ENCODE results near the gene CTSD.

Gene CTSD

GRCh38 chr11:1768141-1768469 lies 4.4 kb upstream of the CTSD start:
- DNase-seq, result no peak

GRCh38 chr11:1767399-1768140 lies 3.8 kb upstream of the CTSD start:
- DNase-seq, result no peak

GRCh38 chr11:1766719-1767398 lies 3.1 kb upstream of the CTSD start:
- DNase-seq, result no peak

- DNase-seq, result no peak
Observed at GRCh38 chr11:1765871-1766718, 2.4 kb upstream of the CTSD start.

GRCh38 chr11:1763336-1763795 lies 361 bp downstream of the CTSD start:
- DNase-seq, result no peak

- no peak for DNase-seq
Observed at GRCh38 chr11:1762537-1763302, 1.0 kb downstream of the CTSD start.

GRCh38 chr11:1761857-1762536 lies 1.7 kb downstream of the CTSD start:
- DNase-seq, result no peak

- no peak for DNase-seq
Observed at GRCh38 chr11:1761110-1761856, 2.4 kb downstream of the CTSD start.

GRCh38 chr11:1760351-1761109 lies 3.2 kb downstream of the CTSD start:
- no peak for DNase-seq

- no peak for DNase-seq
Observed at GRCh38 chr11:1759851-1760220, 3.9 kb downstream of the CTSD start.

GRCh38 chr11:1759151-1759850 lies 4.4 kb downstream of the CTSD start:
- DNase-seq, result no peak

- DNase-seq, result no peak
Observed at GRCh38 chr11:1758611-1759150, 5.0 kb downstream of the CTSD start.

- peak; percentile 72 to 74 for DNase-seq
Observed at GRCh38 chr11:1757861-1758610, 5.7 kb downstream of the CTSD start.

- DNase-seq, result no peak
Observed at GRCh38 chr11:1756791-1757771, 6.6 kb downstream of the CTSD start.

- no peak for DNase-seq
Observed at GRCh38 chr11:1755692-1756561, 7.8 kb downstream of the CTSD start.

- no peak for DNase-seq
Observed at GRCh38 chr11:1755344-1755691, 8.4 kb downstream of the CTSD start.

All from activated T-cell treated with anti-CD3 and anti-CD28 coated beads, Interleukin-2, amount 50 U/mL, for 48 hours (primary cell).